Gastrocnemius medialis (tissue), 4 donors: ENCODE measurements around the gene STARD3.

Experiments
- POLR2A ChIP-seq, 2 donors: fragments of 450-650 bp; IDR thresholded peaks; one replicate each; pipeline ENCODE4 v1.6.1; 2017; ENCODE audit warnings: antibody characterized with exemption in 2 of 2, mild to moderate bottlenecking in 2 of 2, moderate library complexity in 2 of 2
- TF ChIP-seq, protein P1 (sequence below), 5 experiments: fragments of 450-650 bp in 3 of 5; fragments of 200-600 bp in 2 of 5; sonication (generic) in 2 of 5; IDR thresholded peaks in 4 of 5; conservative IDR thresholded peaks in 1 of 5; 1 replicate in 4 of 5; 2 replicates in 1 of 5; pipeline ENCODE4 v1.5.1; 2016 to 2019; ENCODE audit warnings: antibody characterized with exemption in 5 of 5, mild to moderate bottlenecking in 3 of 5, moderate library complexity in 3 of 5

DNA sequence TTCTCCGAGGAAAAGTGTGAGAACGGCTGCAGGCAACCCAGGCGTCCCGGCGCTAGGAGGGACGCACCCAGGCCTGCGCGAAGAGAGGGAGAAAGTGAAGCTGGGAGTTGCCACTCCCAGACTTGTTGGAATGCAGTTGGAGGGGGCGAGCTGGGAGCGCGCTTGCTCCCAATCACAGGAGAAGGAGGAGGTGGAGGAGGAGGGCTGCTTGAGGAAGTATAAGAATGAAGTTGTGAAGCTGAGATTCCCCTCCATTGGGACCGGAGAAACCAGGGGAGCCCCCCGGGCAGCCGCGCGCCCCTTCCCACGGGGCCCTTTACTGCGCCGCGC, 62.8 kb downstream of the STARD3 start, which contains the start of gene ERBB2:
- TF ChIP-seq, protein P1, sequence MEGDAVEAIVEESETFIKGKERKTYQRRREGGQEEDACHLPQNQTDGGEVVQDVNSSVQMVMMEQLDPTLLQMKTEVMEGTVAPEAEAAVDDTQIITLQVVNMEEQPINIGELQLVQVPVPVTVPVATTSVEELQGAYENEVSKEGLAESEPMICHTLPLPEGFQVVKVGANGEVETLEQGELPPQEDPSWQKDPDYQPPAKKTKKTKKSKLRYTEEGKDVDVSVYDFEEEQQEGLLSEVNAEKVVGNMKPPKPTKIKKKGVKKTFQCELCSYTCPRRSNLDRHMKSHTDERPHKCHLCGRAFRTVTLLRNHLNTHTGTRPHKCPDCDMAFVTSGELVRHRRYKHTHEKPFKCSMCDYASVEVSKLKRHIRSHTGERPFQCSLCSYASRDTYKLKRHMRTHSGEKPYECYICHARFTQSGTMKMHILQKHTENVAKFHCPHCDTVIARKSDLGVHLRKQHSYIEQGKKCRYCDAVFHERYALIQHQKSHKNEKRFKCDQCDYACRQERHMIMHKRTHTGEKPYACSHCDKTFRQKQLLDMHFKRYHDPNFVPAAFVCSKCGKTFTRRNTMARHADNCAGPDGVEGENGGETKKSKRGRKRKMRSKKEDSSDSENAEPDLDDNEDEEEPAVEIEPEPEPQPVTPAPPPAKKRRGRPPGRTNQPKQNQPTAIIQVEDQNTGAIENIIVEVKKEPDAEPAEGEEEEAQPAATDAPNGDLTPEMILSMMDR (IDR thresholded peaks at IDR 0.05 in 4 of 5, conservative IDR thresholded peaks at IDR 0.05 in 1 of 5), result no peak
- peak in 1 of 2 donors; percentile 13 for TF ChIP-seq POLR2A (IDR thresholded peaks at IDR 0.05)
